ENCODE measurements around the gene FRMPD1. TPM values are rescaled to one million over a fixed set of nuclear protein-coding genes. Genes with fewer than 3 reads are reported as not detected.

Gene FRMPD1
- total RNA-seq, 1 donor from 2014 or later: 0.07 TPM

GRCh38 chr9:37611014-37611413, 39.7 kb upstream of the FRMPD1 start:
- H3K27me3 ChIP-seq (ENCODE audit: insufficient read depth, low read length): peaks cover 17% of the 10 kb centered on the region
- no peak overlapping the region for H3K4me3 Mint-ChIP-seq (ENCODE audit: unreplicated experiment)
- H3K4me3 ChIP-seq (ENCODE audit: insufficient read depth, low read depth, low read length): no peak overlapping the region
- H3K4me2 ChIP-seq (ENCODE audit: low read length): no peak overlapping the region
- no peak for TF ChIP-seq CTCF (IDR thresholded peaks at IDR 0.05; ENCODE audit: insufficient read depth, low read depth, low read length)
- no peak for TF ChIP-seq EZH2 (IDR thresholded peaks at IDR 0.05; ENCODE audit: insufficient read depth, low read length)
- no peaks in the 10 kb centered on the region for H3K4me1 ChIP-seq (ENCODE audit: insufficient read depth, low read length)
- H3K9me3 Mint-ChIP-seq (ENCODE audit: unreplicated experiment): no peaks in the 10 kb centered on the region
- no peak overlapping the region for H3K27ac Mint-ChIP-seq (ENCODE audit: unreplicated experiment)
- peaks cover 15% of the 10 kb centered on the region for H3K27me3 Mint-ChIP-seq (ENCODE audit: low read depth, unreplicated experiment)
- no peak for FAIRE-seq
- no peaks in the 10 kb centered on the region for H3K36me3 ChIP-seq (ENCODE audit: insufficient read depth, low read length)
- H3K27ac ChIP-seq (ENCODE audit: low read depth, low read length): no peak overlapping the region
- H2AFZ ChIP-seq (ENCODE audit: low read depth, low read length): no peak overlapping the region
- no peak for DNase-seq (ENCODE audit: low read depth)
- no peak overlapping the region for H3K9ac ChIP-seq (ENCODE audit: low read length)
- no peaks in the 10 kb centered on the region for H3K79me2 ChIP-seq (ENCODE audit: insufficient read depth, low read length)
- H4K20me1 ChIP-seq (ENCODE audit: insufficient read depth, low read length): no peaks in the 10 kb centered on the region
- H3K9me3 ChIP-seq (ENCODE audit: insufficient read depth, low read depth, low read length): no peaks in the 10 kb centered on the region
- no peaks in the 10 kb centered on the region for H3K36me3 Mint-ChIP-seq (ENCODE audit: low read depth, unreplicated experiment)
- H3K4me1 Mint-ChIP-seq (ENCODE audit: low read depth, unreplicated experiment): no peaks in the 10 kb centered on the region

- H2AFZ ChIP-seq (ENCODE audit: low read depth, low read length): no peak overlapping the region
These were observed 38.8 kb upstream of the FRMPD1 start for GRCh38 chr9:37611961-37612360.

More at GRCh38 chr9:37611961-37612360, 38.8 kb upstream of the FRMPD1 start:
- H3K4me1 ChIP-seq (ENCODE audit: insufficient read depth, low read length): no peaks in the 10 kb centered on the region
- no peaks in the 10 kb centered on the region for H3K9me3 ChIP-seq (ENCODE audit: insufficient read depth, low read depth, low read length)
- H3K36me3 ChIP-seq (ENCODE audit: insufficient read depth, low read length): no peaks in the 10 kb centered on the region
- DNase-seq (ENCODE audit: low read depth) (no peak), FAIRE-seq (no peak)
- no peaks in the 10 kb centered on the region for H4K20me1 ChIP-seq (ENCODE audit: insufficient read depth, low read length)
- H3K4me2 ChIP-seq (ENCODE audit: low read length): no peak overlapping the region
- H3K4me3 Mint-ChIP-seq (ENCODE audit: unreplicated experiment): no peak overlapping the region
- no peaks in the 10 kb centered on the region for H3K4me1 Mint-ChIP-seq (ENCODE audit: low read depth, unreplicated experiment)
- no peaks in the 10 kb centered on the region for H3K36me3 Mint-ChIP-seq (ENCODE audit: low read depth, unreplicated experiment)
- H3K27me3 Mint-ChIP-seq (ENCODE audit: low read depth, unreplicated experiment): peaks cover 12% of the 10 kb centered on the region
- no peak overlapping the region for H3K4me3 ChIP-seq (ENCODE audit: insufficient read depth, low read depth, low read length)
- no peak overlapping the region for H3K27ac Mint-ChIP-seq (ENCODE audit: unreplicated experiment)
- no peak overlapping the region for H3K9ac ChIP-seq (ENCODE audit: low read length)
- H3K27ac ChIP-seq (ENCODE audit: low read depth, low read length): no peak overlapping the region
- TF ChIP-seq EZH2 (IDR thresholded peaks at IDR 0.05; ENCODE audit: insufficient read depth, low read length) (no peak), CTCF (IDR thresholded peaks at IDR 0.05; ENCODE audit: insufficient read depth, low read depth, low read length) (no peak)
- H3K9me3 Mint-ChIP-seq (ENCODE audit: unreplicated experiment): no peaks in the 10 kb centered on the region
- H3K27me3 ChIP-seq (ENCODE audit: insufficient read depth, low read length): peaks cover 13% of the 10 kb centered on the region
- H3K79me2 ChIP-seq (ENCODE audit: insufficient read depth, low read length): no peaks in the 10 kb centered on the region
